SK-N-MC (cell line): ENCODE results near the gene CSTPP1.

ENCODE experiments used
- DNase-seq: peaks from one replicate; pipeline ENCODE4 v3.0.0-alpha.2; 2011; ENCODE audit warnings: low read depth, low spot score
- H3K27ac ChIP-seq: fragments of 200-600 bp; sonication (generic); 2 replicates; pipeline ENCODE4 v1.5.1; 2016; ENCODE audit warnings: mixed run types
- H3K36me3 ChIP-seq: fragments of 200-600 bp; sonication (generic); 2 replicates; pipeline ENCODE4 v1.6.1; 2017; ENCODE audit warnings: antibody characterized with exemption, low read length, mixed read lengths; ENCODE audit not compliant: insufficient read depth
- H3K4me3 ChIP-seq: fragments of 200-600 bp; sonication (generic); 2 replicates; pipeline ENCODE4 v1.5.1; 2016
- H3K9ac ChIP-seq: fragments of 200-600 bp; sonication (generic); 2 replicates; pipeline ENCODE4 v1.8.0; 2017; ENCODE audit warnings: mixed run types, mixed read lengths; ENCODE audit not compliant: insufficient read length
- H3K9me3 ChIP-seq: fragments of 200-600 bp; sonication (generic); 2 replicates; pipeline ENCODE4 v1.6.1; 2017; ENCODE audit warnings: low read depth, mild to moderate bottlenecking, antibody characterized with exemption, low read length, moderate library complexity, mixed read lengths
- EZH2 ChIP-seq: fragments of 200-600 bp; sonication (generic); IDR thresholded peaks from one replicate; pipeline ENCODE4 v1.6.1; 2017; ENCODE audit warnings: antibody characterized with exemption
- FOXP2 ChIP-seq: optimal IDR thresholded peaks from 2 replicates; pipeline ENCODE3; 2011; ENCODE audit warnings: mild to moderate bottlenecking, moderate library complexity; ENCODE audit not compliant: insufficient read depth; ENCODE audit errors: extremely low read length, control extremely low read depth
- POLR2AphosphoS5 ChIP-seq: IDR thresholded peaks from 2 replicates; pipeline ENCODE4 v1.6.1; 2012; ENCODE audit warnings: mild to moderate bottlenecking, low read depth, low read length, borderline replicate concordance

The CSTPP1 gene

GRCh38 chr11:47156951-47157350 lies 220.4 kb downstream of the CSTPP1 start:
- no peaks in the 10 kb centered on the region for H3K9me3 ChIP-seq
- H3K4me3 ChIP-seq = no peak overlapping the region
- TF ChIP-seq FOXP2 (no peak), POLR2AphosphoS5 (no peak), EZH2 (no peak)
- DNase-seq = no peak
- no peak overlapping the region for H3K9ac ChIP-seq
- no peak overlapping the region for H3K27ac ChIP-seq
- H3K36me3 ChIP-seq = no peaks in the 10 kb centered on the region

GRCh38 chr11:47157805-47158204 lies 221.2 kb downstream of the CSTPP1 start:
- no peaks in the 10 kb centered on the region for H3K9me3 ChIP-seq
- no peak overlapping the region for H3K27ac ChIP-seq
- DNase-seq = no peak
- no peak overlapping the region for H3K9ac ChIP-seq
- TF ChIP-seq POLR2AphosphoS5 (no peak), FOXP2 (no peak), EZH2 (no peak)
- no peak overlapping the region for H3K4me3 ChIP-seq
- H3K36me3 ChIP-seq = no peaks in the 10 kb centered on the region

- TF ChIP-seq EZH2 (no peak), POLR2AphosphoS5 (no peak), FOXP2 (no peak)
- no peak overlapping the region for H3K9ac ChIP-seq
- H3K36me3 ChIP-seq = no peaks in the 10 kb centered on the region
- no peaks in the 10 kb centered on the region for H3K9me3 ChIP-seq
- no peak overlapping the region for H3K27ac ChIP-seq
- no peak overlapping the region for H3K4me3 ChIP-seq
- no peak for DNase-seq
Observed at GRCh38 chr11:47158242-47158641, 221.7 kb downstream of the CSTPP1 start.

- H3K36me3 ChIP-seq = peaks cover 20% of the 10 kb centered on the region; the same call in 1 of the 2 replicates
- no peak overlapping the region for H3K27ac ChIP-seq
- no peak for TF ChIP-seq FOXP2
- no peak for TF ChIP-seq POLR2AphosphoS5
- no peak for TF ChIP-seq EZH2
- no peaks in the 10 kb centered on the region for H3K9me3 ChIP-seq
- no peak for DNase-seq
- no peak overlapping the region for H3K9ac ChIP-seq
- no peak overlapping the region for H3K4me3 ChIP-seq
Observed at GRCh38 chr11:47160753-47161133, 224.2 kb downstream of the CSTPP1 start.

- H3K27ac ChIP-seq = no peak overlapping the region
- H3K9ac ChIP-seq = no peak overlapping the region
- H3K36me3 ChIP-seq = peaks cover 25% of the 10 kb centered on the region; the same call in 1 of the 2 replicates
- no peak for DNase-seq
- no peak for TF ChIP-seq EZH2
- TF ChIP-seq POLR2AphosphoS5 = no peak; the same call in 1 of the 2 replicates
- no peak for TF ChIP-seq FOXP2
- no peak overlapping the region for H3K4me3 ChIP-seq
- no peaks in the 10 kb centered on the region for H3K9me3 ChIP-seq
Observed at GRCh38 chr11:47161134-47161854, 224.7 kb downstream of the CSTPP1 start.

- Histone ChIP-seq H3K36me3 (peaks cover 31% of the 10 kb centered on the region; the same call in 1 of the 2 replicates), H3K27ac (no peak overlapping the region), H3K9ac (no peak overlapping the region), H3K9me3 (no peaks in the 10 kb centered on the region), H3K4me3 (no peak overlapping the region)
- DNase-seq = no peak
- TF ChIP-seq POLR2AphosphoS5 (no peak), EZH2 (no peak), FOXP2 (no peak)
Observed at GRCh38 chr11:47161890-47162289, 225.3 kb downstream of the CSTPP1 start.

- Histone ChIP-seq H3K9ac (no peak overlapping the region), H3K9me3 (no peaks in the 10 kb centered on the region), H3K4me3 (no peak overlapping the region), H3K36me3 (peaks cover 36% of the 10 kb centered on the region; the same call in 1 of the 2 replicates), H3K27ac (no peak overlapping the region)
- TF ChIP-seq POLR2AphosphoS5 (no peak; the same call in none of the 2 replicates), FOXP2 (no peak), EZH2 (no peak)
- DNase-seq = no peak
Observed at GRCh38 chr11:47162426-47162825, 225.9 kb downstream of the CSTPP1 start.

GRCh38 chr11:47163193-47163592 lies 226.6 kb downstream of the CSTPP1 start:
- no peaks in the 10 kb centered on the region for H3K9me3 ChIP-seq
- no peak overlapping the region for H3K9ac ChIP-seq
- H3K4me3 ChIP-seq = no peak overlapping the region
- DNase-seq = no peak
- peaks cover 44% of the 10 kb centered on the region; the same call in 1 of the 2 replicates for H3K36me3 ChIP-seq
- TF ChIP-seq POLR2AphosphoS5 (no peak), EZH2 (no peak), FOXP2 (no peak)
- no peak overlapping the region for H3K27ac ChIP-seq

GRCh38 chr11:47163898-47164297 lies 227.3 kb downstream of the CSTPP1 start:
- TF ChIP-seq FOXP2 (no peak), EZH2 (no peak), POLR2AphosphoS5 (no peak)
- Histone ChIP-seq H3K36me3 (peaks cover 44% of the 10 kb centered on the region; the same call in 1 of the 2 replicates), H3K27ac (no peak overlapping the region), H3K4me3 (no peak overlapping the region), H3K9me3 (no peaks in the 10 kb centered on the region), H3K9ac (no peak overlapping the region)
- no peak for DNase-seq
